Suprapubic skin (tissue), 4 donors: Measurements from ENCODE around the gene USB1. TPM values are rescaled to one million over a fixed set of nuclear protein-coding genes. Genes with fewer than 3 reads are reported as not detected.

Source experiments
- DNase-seq, 2 donors: peaks; one replicate each; pipeline ENCODE4 v3.0.0-alpha.2; 2019; ENCODE audit warnings: low spot score in 2 of 2
- H3K27ac ChIP-seq: fragments of 200-600 bp; sonication (generic); one replicate; pipeline ENCODE4 v1.5.1; 2019
- H3K27me3 ChIP-seq: fragments of 200-600 bp; sonication (generic); one replicate; pipeline ENCODE4 v1.5.1; 2019
- H3K36me3 ChIP-seq: fragments of 200-600 bp; sonication (generic); one replicate; pipeline ENCODE4 v1.5.1; 2019
- H3K4me1 ChIP-seq: fragments of 200-600 bp; sonication (generic); one replicate; pipeline ENCODE4 v1.5.1; 2019
- H3K4me3 ChIP-seq: fragments of 200-600 bp; sonication (generic); one replicate; pipeline ENCODE4 v1.5.1; 2019; ENCODE audit warnings: mild to moderate bottlenecking
- H3K9me3 ChIP-seq: fragments of 200-600 bp; sonication (generic); one replicate; pipeline ENCODE4 v1.5.1; 2019
- CTCF ChIP-seq, 2 donors: fragments of 200-600 bp in 1 of 2; fragments of 450-650 bp in 1 of 2; sonication (generic) in 1 of 2; IDR thresholded peaks; one replicate each; pipeline ENCODE4 v1.5.1; 2016 to 2019; ENCODE audit warnings: antibody characterized with exemption in 2 of 2, mild to moderate bottlenecking in 1 of 2, moderate library complexity in 1 of 2
- EP300 ChIP-seq: sonication (generic); formaldehyde crosslinking; IDR thresholded peaks from one replicate; pipeline ENCODE4 v1.6.1; 2017; ENCODE audit warnings: antibody characterized with exemption
- POLR2A ChIP-seq, 2 donors: fragments of 450-650 bp; IDR thresholded peaks; one replicate each; pipeline ENCODE4 v1.6.1; 2017; ENCODE audit warnings: antibody characterized with exemption in 2 of 2, mild to moderate bottlenecking in 2 of 2, moderate library complexity in 2 of 2
- POLR2AphosphoS5 ChIP-seq, 3 donors: sonication (generic); formaldehyde crosslinking; IDR thresholded peaks; one replicate each; pipeline ENCODE4 v1.6.1; 2017; ENCODE audit warnings: antibody characterized with exemption in 3 of 3
- WGBS: methylation state at CpG from one replicate; pipeline ENCODE4 v1.1.5; 2018; 5-methylcytosine and 5-hydroxymethylcytosine counted together
- total RNA-seq, 4 donors: library from RNA; depleted of rRNA; stranded (reverse); fragments of >200 nt; gene quantifications; one replicate each; pipeline ENCODE4 v1.1.0, GENCODE V29; 2016

Gene USB1
- total RNA-seq, 4 donors from 2014 or later = 16.1 to 36.5 (median 19.8) TPM

GRCh38 chr16:58037365-58038057 lies 36.3 kb downstream of the USB1 start:
- Histone ChIP-seq H3K4me1 (no peaks in the 10 kb centered on the region), H3K9me3 (no peaks in the 10 kb centered on the region), H3K36me3 (peaks cover 15% of the 10 kb centered on the region), H3K4me3 (no peak overlapping the region), H3K27ac (no peak overlapping the region), H3K27me3 (no peaks in the 10 kb centered on the region)
- no peak for DNase-seq
- TF ChIP-seq POLR2AphosphoS5 (IDR thresholded peaks at IDR 0.05) (no peak), EP300 (no peak), CTCF (IDR thresholded peaks at IDR 0.05) (no peak)
- 85% methylated on average over 16 of the region's 16 CpGs for WGBS

- Histone ChIP-seq H3K9me3 (no peaks in the 10 kb centered on the region), H3K36me3 (peaks cover 21% of the 10 kb centered on the region), H3K4me1 (no peaks in the 10 kb centered on the region), H3K4me3 (no peak overlapping the region), H3K27ac (no peak overlapping the region), H3K27me3 (no peaks in the 10 kb centered on the region)
- TF ChIP-seq EP300 (no peak), POLR2AphosphoS5 (IDR thresholded peaks at IDR 0.05) (no peak), POLR2A (IDR thresholded peaks at IDR 0.05) (no peak), CTCF (IDR thresholded peaks at IDR 0.05) (no peak)
- 88% methylated on average over 15 of the region's 20 CpGs for WGBS
- no peak for DNase-seq
These were observed 37.0 kb downstream of the USB1 start for GRCh38 chr16:58038219-58038641.

- Histone ChIP-seq H3K27ac (no peak overlapping the region), H3K4me1 (no peaks in the 10 kb centered on the region), H3K9me3 (no peaks in the 10 kb centered on the region), H3K36me3 (peaks cover 28% of the 10 kb centered on the region), H3K4me3 (no peak overlapping the region), H3K27me3 (no peaks in the 10 kb centered on the region)
- DNase-seq = no peak
- TF ChIP-seq CTCF (IDR thresholded peaks at IDR 0.05) (no peak), EP300 (no peak), POLR2AphosphoS5 (IDR thresholded peaks at IDR 0.05) (no peak), POLR2A (IDR thresholded peaks at IDR 0.05) (no peak)
- 95% methylated on average over 18 of the region's 26 CpGs for WGBS
These were observed 38.8 kb downstream of the USB1 start for GRCh38 chr16:58039829-58040495.

- TF ChIP-seq POLR2A (IDR thresholded peaks at IDR 0.05) (no peak), CTCF (IDR thresholded peaks at IDR 0.05) (no peak), POLR2AphosphoS5 (IDR thresholded peaks at IDR 0.05) (no peak), EP300 (no peak)
- H3K4me1 ChIP-seq = no peaks in the 10 kb centered on the region
- H3K9me3 ChIP-seq = no peaks in the 10 kb centered on the region
- no peak overlapping the region for H3K27ac ChIP-seq
- no peak overlapping the region for H3K4me3 ChIP-seq
- H3K27me3 ChIP-seq = no peaks in the 10 kb centered on the region
- WGBS = 98% methylated on average over 10 of the region's 12 CpGs
- no peak for DNase-seq
- H3K36me3 ChIP-seq = peaks cover 28% of the 10 kb centered on the region
These were observed 39.3 kb downstream of the USB1 start for GRCh38 chr16:58040496-58040846.

- no peaks in the 10 kb centered on the region for H3K9me3 ChIP-seq
- no peaks in the 10 kb centered on the region for H3K27me3 ChIP-seq
- no peak overlapping the region for H3K27ac ChIP-seq
- peaks cover 28% of the 10 kb centered on the region for H3K36me3 ChIP-seq
- H3K4me1 ChIP-seq = no peaks in the 10 kb centered on the region
- TF ChIP-seq POLR2AphosphoS5 (IDR thresholded peaks at IDR 0.05) (no peak), EP300 (no peak), POLR2A (IDR thresholded peaks at IDR 0.05) (no peak), CTCF (IDR thresholded peaks at IDR 0.05) (no peak)
- no peak overlapping the region for H3K4me3 ChIP-seq
- DNase-seq = no peak
- 87% methylated on average over 7 of the region's 14 CpGs for WGBS
These were observed 39.9 kb downstream of the USB1 start for GRCh38 chr16:58040945-58041627.
